Femur (tissue), 1 donor: Measurements from ENCODE around the gene AFAP1.

Source experiments
- DNase-seq: peaks from one replicate; pipeline ENCODE4 v3.0.0-alpha.2; 2017

The AFAP1 gene

GRCh38 chr4:7863911-7864681 lies 75.6 kb downstream of the AFAP1 start:
- DNase-seq = no peak

GRCh38 chr4:7862561-7863192 lies 77.0 kb downstream of the AFAP1 start:
- DNase-seq = peak; percentile 41

GRCh38 chr4:7861440-7861881 lies 78.2 kb downstream of the AFAP1 start:
- peak; percentile 50 for DNase-seq

GRCh38 chr4:7860600-7861163 lies 79.0 kb downstream of the AFAP1 start:
- no peak for DNase-seq

GRCh38 chr4:7859326-7859725 lies 80.3 kb downstream of the AFAP1 start:
- DNase-seq = no peak

- DNase-seq = no peak
Observed at GRCh38 chr4:7858498-7858897, 81.2 kb downstream of the AFAP1 start.

GRCh38 chr4:7857993-7858392 lies 81.7 kb downstream of the AFAP1 start:
- no peak for DNase-seq

- DNase-seq = peak; percentile 76
Observed at GRCh38 chr4:7857238-7857701, 82.4 kb downstream of the AFAP1 start.

GRCh38 chr4:7855731-7856130 lies 83.9 kb downstream of the AFAP1 start:
- no peak for DNase-seq

GRCh38 chr4:7854697-7855370 lies 84.8 kb downstream of the AFAP1 start:
- DNase-seq = no peak

- peak; percentile 63 for DNase-seq
Observed at GRCh38 chr4:7854216-7854615, 85.4 kb downstream of the AFAP1 start.

GRCh38 chr4:7853271-7853670 lies 86.4 kb downstream of the AFAP1 start:
- no peak for DNase-seq

- DNase-seq = no peak
Observed at GRCh38 chr4:7852568-7853185, 87.0 kb downstream of the AFAP1 start.

GRCh38 chr4:7850489-7850888 lies 89.2 kb downstream of the AFAP1 start:
- DNase-seq = no peak

GRCh38 chr4:7847206-7847605 lies 92.5 kb downstream of the AFAP1 start:
- no peak for DNase-seq

GRCh38 chr4:7845493-7846128 lies 94.0 kb downstream of the AFAP1 start:
- no peak for DNase-seq

GRCh38 chr4:7844594-7844991 lies 95.1 kb downstream of the AFAP1 start:
- no peak for DNase-seq

- peak; percentile 71 for DNase-seq
Observed at GRCh38 chr4:7843831-7844593, 95.6 kb downstream of the AFAP1 start.

- peak; percentile 88 for DNase-seq
Observed at GRCh38 chr4:7842384-7843279, 97.0 kb downstream of the AFAP1 start.

GRCh38 chr4:7841894-7842293 lies 97.8 kb downstream of the AFAP1 start:
- DNase-seq = no peak

GRCh38 chr4:7841071-7841470 lies 98.6 kb downstream of the AFAP1 start:
- DNase-seq = no peak
